ENCODE measurements around the gene TAF11L9. TPM values are rescaled to one million over a fixed set of nuclear protein-coding genes. Genes with fewer than 3 reads are reported as not detected.
"Not testable (repeated sequence)": the region's sequence is repeated elsewhere in the genome, so short reads cannot be mapped to it uniquely, and the experiment has no call there.

Gene TAF11L9
- total RNA-seq, 1 experiment from 2014 or later: not detected

DNA sequence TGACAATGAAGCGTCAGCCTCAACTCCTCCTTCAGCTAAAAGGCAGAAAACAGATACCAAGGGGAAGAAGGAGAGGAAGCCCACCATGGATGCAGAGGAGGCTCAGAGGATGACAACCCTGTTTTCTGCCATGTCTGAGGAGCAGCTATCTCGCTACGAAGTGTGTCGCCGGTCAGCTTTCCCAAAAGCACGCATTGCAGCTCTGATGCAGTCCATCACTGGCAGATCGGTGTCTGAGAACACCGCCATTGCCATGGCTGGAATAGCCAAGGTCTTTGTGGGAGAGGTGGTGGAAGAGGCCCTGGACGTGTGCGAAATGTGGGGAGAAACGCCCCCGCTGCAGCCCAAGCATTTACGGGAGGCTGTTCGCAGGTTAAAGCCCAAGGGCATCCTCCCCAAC lies 10.8 kb upstream of the TAF11L9 start:
- Mint-ChIP-seq H3K36me3 (no peaks in the 10 kb centered on the region), H3K4me1 (peaks cover 3% of the 10 kb centered on the region; the same call in 1 of the 2 replicates), H3K27me3 (ENCODE audit: low read depth) (no peaks in the 10 kb centered on the region), H3K27ac (no peak overlapping the region), H3K4me3 (no peak overlapping the region), H3K9me3 (peaks cover 8% of the 10 kb centered on the region; the same call in 1 of the 2 replicates)
- ATAC-seq: no peak
- TF ChIP-seq, protein P1, sequence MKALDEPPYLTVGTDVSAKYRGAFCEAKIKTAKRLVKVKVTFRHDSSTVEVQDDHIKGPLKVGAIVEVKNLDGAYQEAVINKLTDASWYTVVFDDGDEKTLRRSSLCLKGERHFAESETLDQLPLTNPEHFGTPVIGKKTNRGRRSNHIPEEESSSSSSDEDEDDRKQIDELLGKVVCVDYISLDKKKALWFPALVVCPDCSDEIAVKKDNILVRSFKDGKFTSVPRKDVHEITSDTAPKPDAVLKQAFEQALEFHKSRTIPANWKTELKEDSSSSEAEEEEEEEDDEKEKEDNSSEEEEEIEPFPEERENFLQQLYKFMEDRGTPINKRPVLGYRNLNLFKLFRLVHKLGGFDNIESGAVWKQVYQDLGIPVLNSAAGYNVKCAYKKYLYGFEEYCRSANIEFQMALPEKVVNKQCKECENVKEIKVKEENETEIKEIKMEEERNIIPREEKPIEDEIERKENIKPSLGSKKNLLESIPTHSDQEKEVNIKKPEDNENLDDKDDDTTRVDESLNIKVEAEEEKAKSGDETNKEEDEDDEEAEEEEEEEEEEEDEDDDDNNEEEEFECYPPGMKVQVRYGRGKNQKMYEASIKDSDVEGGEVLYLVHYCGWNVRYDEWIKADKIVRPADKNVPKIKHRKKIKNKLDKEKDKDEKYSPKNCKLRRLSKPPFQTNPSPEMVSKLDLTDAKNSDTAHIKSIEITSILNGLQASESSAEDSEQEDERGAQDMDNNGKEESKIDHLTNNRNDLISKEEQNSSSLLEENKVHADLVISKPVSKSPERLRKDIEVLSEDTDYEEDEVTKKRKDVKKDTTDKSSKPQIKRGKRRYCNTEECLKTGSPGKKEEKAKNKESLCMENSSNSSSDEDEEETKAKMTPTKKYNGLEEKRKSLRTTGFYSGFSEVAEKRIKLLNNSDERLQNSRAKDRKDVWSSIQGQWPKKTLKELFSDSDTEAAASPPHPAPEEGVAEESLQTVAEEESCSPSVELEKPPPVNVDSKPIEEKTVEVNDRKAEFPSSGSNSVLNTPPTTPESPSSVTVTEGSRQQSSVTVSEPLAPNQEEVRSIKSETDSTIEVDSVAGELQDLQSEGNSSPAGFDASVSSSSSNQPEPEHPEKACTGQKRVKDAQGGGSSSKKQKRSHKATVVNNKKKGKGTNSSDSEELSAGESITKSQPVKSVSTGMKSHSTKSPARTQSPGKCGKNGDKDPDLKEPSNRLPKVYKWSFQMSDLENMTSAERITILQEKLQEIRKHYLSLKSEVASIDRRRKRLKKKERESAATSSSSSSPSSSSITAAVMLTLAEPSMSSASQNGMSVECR (CRISPR knock-in tag; IDR thresholded peaks at IDR 0.05; ENCODE audit: borderline replicate concordance): no peak
- TF ChIP-seq, protein P2, sequence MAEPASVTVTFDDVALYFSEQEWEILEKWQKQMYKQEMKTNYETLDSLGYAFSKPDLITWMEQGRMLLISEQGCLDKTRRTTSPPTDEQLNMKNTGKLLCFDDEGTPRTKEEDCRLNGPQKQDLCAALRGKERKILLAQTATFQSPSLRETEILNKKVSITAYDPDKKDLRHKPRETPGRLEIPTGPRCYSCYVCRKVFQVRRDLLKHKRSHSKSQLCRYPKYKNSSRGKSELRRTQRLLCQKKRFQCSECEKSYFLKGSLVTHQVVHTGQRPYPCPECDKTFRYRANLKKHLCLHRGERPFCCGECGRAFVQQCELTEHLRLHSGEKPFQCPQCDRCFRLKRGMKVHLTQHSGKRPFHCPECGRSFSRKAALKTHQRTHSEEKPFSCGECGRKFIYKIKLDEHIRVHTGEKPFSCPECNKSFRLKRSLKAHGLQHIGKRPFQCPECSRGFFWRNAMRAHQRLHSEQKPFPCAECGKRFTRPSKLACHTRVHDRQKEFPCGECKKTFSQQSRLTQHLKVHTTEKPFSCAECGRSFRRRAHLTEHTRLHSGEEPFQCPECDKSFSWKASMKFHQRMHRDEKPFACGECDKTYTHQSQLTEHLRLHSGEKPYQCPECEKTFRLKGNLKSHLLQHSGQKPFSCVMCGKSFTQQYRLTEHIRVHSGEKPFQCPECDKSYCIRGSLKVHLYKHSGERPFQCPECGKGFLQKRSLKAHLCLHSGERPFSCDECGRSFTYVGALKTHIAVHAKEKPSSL (CRISPR knock-in tag; conservative IDR thresholded peaks at IDR 0.05): no peak
- TF ChIP-seq, protein P3, sequence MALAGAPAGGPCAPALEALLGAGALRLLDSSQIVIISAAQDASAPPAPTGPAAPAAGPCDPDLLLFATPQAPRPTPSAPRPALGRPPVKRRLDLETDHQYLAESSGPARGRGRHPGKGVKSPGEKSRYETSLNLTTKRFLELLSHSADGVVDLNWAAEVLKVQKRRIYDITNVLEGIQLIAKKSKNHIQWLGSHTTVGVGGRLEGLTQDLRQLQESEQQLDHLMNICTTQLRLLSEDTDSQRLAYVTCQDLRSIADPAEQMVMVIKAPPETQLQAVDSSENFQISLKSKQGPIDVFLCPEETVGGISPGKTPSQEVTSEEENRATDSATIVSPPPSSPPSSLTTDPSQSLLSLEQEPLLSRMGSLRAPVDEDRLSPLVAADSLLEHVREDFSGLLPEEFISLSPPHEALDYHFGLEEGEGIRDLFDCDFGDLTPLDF (CRISPR knock-in tag; IDR thresholded peaks at IDR 0.05): no peak
- no peak for TF ChIP-seq ATF1 (CRISPR knock-in tag; IDR thresholded peaks at IDR 0.05)
- TF ChIP-seq RORB (CRISPR knock-in tag; IDR thresholded peaks at IDR 0.05): no peak
- TF ChIP-seq TP53 (CRISPR knock-in tag; IDR thresholded peaks at IDR 0.05): no peak
- TF ChIP-seq ZNF423 (CRISPR knock-in tag; IDR thresholded peaks at IDR 0.05): no peak
- no peak for TF ChIP-seq MYBL2 (CRISPR knock-in tag; IDR thresholded peaks at IDR 0.05)
- TF ChIP-seq ZNF138 (CRISPR knock-in tag; conservative IDR thresholded peaks at IDR 0.05): no peak
- no peak for TF ChIP-seq CREB1 (CRISPR knock-in tag; IDR thresholded peaks at IDR 0.05)
- TF ChIP-seq, protein P4, sequence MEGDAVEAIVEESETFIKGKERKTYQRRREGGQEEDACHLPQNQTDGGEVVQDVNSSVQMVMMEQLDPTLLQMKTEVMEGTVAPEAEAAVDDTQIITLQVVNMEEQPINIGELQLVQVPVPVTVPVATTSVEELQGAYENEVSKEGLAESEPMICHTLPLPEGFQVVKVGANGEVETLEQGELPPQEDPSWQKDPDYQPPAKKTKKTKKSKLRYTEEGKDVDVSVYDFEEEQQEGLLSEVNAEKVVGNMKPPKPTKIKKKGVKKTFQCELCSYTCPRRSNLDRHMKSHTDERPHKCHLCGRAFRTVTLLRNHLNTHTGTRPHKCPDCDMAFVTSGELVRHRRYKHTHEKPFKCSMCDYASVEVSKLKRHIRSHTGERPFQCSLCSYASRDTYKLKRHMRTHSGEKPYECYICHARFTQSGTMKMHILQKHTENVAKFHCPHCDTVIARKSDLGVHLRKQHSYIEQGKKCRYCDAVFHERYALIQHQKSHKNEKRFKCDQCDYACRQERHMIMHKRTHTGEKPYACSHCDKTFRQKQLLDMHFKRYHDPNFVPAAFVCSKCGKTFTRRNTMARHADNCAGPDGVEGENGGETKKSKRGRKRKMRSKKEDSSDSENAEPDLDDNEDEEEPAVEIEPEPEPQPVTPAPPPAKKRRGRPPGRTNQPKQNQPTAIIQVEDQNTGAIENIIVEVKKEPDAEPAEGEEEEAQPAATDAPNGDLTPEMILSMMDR (IDR thresholded peaks at IDR 0.05): no peak
- TF ChIP-seq, protein P5, sequence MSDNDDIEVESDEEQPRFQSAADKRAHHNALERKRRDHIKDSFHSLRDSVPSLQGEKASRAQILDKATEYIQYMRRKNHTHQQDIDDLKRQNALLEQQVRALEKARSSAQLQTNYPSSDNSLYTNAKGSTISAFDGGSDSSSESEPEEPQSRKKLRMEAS (CRISPR knock-in tag; IDR thresholded peaks at IDR 0.05): no peak
- TF ChIP-seq, protein P6, sequence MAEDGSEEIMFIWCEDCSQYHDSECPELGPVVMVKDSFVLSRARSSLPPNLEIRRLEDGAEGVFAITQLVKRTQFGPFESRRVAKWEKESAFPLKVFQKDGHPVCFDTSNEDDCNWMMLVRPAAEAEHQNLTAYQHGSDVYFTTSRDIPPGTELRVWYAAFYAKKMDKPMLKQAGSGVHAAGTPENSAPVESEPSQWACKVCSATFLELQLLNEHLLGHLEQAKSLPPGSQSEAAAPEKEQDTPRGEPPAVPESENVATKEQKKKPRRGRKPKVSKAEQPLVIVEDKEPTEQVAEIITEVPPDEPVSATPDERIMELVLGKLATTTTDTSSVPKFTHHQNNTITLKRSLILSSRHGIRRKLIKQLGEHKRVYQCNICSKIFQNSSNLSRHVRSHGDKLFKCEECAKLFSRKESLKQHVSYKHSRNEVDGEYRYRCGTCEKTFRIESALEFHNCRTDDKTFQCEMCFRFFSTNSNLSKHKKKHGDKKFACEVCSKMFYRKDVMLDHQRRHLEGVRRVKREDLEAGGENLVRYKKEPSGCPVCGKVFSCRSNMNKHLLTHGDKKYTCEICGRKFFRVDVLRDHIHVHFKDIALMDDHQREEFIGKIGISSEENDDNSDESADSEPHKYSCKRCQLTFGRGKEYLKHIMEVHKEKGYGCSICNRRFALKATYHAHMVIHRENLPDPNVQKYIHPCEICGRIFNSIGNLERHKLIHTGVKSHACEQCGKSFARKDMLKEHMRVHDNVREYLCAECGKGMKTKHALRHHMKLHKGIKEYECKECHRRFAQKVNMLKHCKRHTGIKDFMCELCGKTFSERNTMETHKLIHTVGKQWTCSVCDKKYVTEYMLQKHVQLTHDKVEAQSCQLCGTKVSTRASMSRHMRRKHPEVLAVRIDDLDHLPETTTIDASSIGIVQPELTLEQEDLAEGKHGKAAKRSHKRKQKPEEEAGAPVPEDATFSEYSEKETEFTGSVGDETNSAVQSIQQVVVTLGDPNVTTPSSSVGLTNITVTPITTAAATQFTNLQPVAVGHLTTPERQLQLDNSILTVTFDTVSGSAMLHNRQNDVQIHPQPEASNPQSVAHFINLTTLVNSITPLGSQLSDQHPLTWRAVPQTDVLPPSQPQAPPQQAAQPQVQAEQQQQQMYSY (CRISPR knock-in tag; IDR thresholded peaks at IDR 0.05): no peak
- TF ChIP-seq, protein P7, sequence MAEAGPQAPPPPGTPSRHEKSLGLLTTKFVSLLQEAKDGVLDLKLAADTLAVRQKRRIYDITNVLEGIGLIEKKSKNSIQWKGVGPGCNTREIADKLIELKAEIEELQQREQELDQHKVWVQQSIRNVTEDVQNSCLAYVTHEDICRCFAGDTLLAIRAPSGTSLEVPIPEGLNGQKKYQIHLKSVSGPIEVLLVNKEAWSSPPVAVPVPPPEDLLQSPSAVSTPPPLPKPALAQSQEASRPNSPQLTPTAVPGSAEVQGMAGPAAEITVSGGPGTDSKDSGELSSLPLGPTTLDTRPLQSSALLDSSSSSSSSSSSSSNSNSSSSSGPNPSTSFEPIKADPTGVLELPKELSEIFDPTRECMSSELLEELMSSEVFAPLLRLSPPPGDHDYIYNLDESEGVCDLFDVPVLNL (CRISPR knock-in tag; IDR thresholded peaks at IDR 0.05; ENCODE audit: borderline replicate concordance, low read depth): no peak
- no peak for TF ChIP-seq ZNF416 (CRISPR knock-in tag; IDR thresholded peaks at IDR 0.05)
- no peak for TF ChIP-seq NR2C2 (CRISPR knock-in tag; IDR thresholded peaks at IDR 0.05)
- TF ChIP-seq, protein P8, sequence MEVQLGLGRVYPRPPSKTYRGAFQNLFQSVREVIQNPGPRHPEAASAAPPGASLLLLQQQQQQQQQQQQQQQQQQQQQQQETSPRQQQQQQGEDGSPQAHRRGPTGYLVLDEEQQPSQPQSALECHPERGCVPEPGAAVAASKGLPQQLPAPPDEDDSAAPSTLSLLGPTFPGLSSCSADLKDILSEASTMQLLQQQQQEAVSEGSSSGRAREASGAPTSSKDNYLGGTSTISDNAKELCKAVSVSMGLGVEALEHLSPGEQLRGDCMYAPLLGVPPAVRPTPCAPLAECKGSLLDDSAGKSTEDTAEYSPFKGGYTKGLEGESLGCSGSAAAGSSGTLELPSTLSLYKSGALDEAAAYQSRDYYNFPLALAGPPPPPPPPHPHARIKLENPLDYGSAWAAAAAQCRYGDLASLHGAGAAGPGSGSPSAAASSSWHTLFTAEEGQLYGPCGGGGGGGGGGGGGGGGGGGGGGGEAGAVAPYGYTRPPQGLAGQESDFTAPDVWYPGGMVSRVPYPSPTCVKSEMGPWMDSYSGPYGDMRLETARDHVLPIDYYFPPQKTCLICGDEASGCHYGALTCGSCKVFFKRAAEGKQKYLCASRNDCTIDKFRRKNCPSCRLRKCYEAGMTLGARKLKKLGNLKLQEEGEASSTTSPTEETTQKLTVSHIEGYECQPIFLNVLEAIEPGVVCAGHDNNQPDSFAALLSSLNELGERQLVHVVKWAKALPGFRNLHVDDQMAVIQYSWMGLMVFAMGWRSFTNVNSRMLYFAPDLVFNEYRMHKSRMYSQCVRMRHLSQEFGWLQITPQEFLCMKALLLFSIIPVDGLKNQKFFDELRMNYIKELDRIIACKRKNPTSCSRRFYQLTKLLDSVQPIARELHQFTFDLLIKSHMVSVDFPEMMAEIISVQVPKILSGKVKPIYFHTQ (CRISPR knock-in tag; IDR thresholded peaks at IDR 0.05): no peak
- no peak for TF ChIP-seq NR3C1 (CRISPR knock-in tag; conservative IDR thresholded peaks at IDR 0.05; ENCODE audit: low read depth)
- TF ChIP-seq ZNF671 (CRISPR knock-in tag; IDR thresholded peaks at IDR 0.05): no peak
- ChIA-PET CTCF (no interaction called here), POLR2A (no interaction called here)
- DNase-seq (ENCODE audit: low spot score): no peak

DNA sequence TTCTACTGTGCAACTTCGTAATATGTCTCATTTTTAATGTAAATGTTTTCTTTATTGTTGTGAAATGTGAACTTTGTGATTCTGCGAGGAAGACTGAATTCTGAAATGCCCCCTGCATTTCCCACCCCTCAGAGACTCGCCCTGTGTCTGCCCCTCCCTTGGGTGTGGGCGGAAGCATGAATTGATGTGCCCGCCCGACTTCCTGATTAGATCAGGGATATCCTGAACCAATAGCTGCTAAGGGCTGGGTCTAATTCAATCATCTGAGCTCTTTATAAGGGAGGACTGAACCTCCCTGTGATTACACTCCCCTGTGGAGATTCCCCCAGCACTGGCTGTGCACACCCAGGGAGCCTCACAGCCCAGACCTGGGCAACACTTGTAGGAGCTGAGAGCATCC lies 9.7 kb upstream of the TAF11L9 start, which contains the start of gene TAF11L11:
TSS of gene TAF11L11 (plus strand) at position 304 of the 400 bp plus-strand sequence.
- CTCF ChIA-PET; POLR2A ChIA-PET; H3K4me1 Mint-ChIP-seq; H3K4me3 Mint-ChIP-seq; ATAC-seq; H3K9me3 Mint-ChIP-seq; H3K27ac Mint-ChIP-seq; DNase-seq (ENCODE audit: low spot score); H3K27me3 Mint-ChIP-seq (ENCODE audit: low read depth); H3K36me3 Mint-ChIP-seq: not testable (repeated sequence)
